Fibroblast of pulmonary artery (primary cell): ENCODE data around the gene LINGO3.

Experiments
- DNase-seq: peaks from one replicate; pipeline ENCODE4 v3.0.0-alpha.2; 2010; ENCODE audit warnings: low read depth
- H3K4me3 ChIP-seq: replicated peaks from 2 replicates; pipeline ENCODE4 v1.5.1; 2011; ENCODE audit warnings: low read depth, mild to moderate bottlenecking, control low read depth, low read length, moderate library complexity
- CTCF ChIP-seq: IDR thresholded peaks from 2 replicates; pipeline ENCODE4 v1.5.1; 2011; ENCODE audit warnings: mild to moderate bottlenecking, control low read depth, low read length, inconsistent platforms; ENCODE audit errors: missing control alignments

LINGO3 gene

DNA sequence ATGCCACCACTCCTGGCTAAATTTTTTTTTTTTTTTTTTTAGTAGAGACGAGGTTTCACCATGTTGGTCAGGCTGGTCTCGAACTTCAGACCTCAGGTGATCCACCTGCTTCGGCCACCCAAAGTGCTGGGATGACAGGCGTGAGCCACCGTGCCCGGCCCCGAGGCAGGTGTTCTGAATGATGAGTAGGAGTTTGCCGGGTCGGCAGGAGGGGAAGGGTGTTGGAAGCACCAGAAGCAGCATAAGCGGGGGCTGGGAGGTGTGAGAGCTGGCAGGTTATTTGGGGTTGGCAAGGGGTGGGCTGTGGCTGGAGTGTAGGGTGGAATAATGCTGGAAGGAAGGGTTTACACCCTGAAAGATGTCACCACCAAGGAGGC is 22.3 kb upstream of the LINGO3 start:
- no peak overlapping the region for H3K4me3 ChIP-seq
- no peak for TF ChIP-seq CTCF
- no peak for DNase-seq

- DNase-seq, result no peak
- TF ChIP-seq CTCF, result no peak
- H3K4me3 ChIP-seq, result peak overlapping the region; percentile 95
Observed at GRCh38 chr19:2329501-2329916, 21.6 kb upstream of the LINGO3 start.

GRCh38 chr19:2329149-2329478 is 21.2 kb upstream of the LINGO3 start:
- H3K4me3 ChIP-seq, result peak overlapping the region; percentile 95
- TF ChIP-seq CTCF, result no peak
- no peak for DNase-seq

DNA sequence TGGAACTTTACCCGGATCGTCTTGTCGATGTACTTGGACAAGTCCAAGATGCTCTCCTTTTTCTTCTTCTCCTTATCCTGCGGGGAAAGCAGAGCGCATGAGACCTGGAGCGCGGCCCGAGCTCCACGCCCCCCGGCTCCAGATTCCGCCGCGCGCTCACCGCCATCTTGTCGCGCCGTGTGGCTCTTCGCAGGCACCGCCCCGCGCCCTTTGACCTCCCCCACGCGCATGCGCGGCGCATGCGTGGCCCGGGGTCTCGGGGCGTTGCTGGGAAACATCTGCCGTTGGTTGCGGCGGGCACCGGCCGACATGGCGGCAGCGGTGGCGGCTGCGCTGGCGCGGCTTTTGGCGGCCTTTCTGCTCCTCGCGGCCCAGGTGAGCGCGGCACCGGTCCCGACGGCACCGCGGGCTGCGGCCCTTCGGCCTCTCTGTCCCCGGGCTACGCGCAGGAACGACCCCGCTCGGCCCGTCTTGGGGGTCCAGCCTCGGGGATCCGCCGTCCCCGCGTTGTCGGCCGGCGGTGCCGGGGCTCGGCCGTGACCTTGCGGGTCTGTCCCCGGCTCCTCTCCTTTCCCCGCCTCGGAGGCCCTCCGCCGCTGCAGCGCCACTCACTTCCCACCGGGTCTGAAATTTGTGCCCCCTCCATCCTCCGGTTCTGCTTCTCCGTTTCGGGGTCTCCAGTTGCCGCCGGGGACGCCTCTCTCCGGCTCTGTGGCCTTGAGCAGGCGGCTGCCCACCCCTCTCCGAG is 20.6 kb upstream of the LINGO3 start, which contains the start of the genes LSM7 and SPPL2B:
Gene LSM7, minus strand, starts transcription at position 186 of the 748 bp plus-strand sequence. Its CDS starts 20 bp downstream, at position 166.
Gene SPPL2B, plus strand, starts transcription at position 284 of the 748 bp plus-strand sequence. Its CDS starts 26 bp downstream, at position 310.
- TF ChIP-seq CTCF, result no peak
- DNase-seq, result peak; percentile 87

DNA sequence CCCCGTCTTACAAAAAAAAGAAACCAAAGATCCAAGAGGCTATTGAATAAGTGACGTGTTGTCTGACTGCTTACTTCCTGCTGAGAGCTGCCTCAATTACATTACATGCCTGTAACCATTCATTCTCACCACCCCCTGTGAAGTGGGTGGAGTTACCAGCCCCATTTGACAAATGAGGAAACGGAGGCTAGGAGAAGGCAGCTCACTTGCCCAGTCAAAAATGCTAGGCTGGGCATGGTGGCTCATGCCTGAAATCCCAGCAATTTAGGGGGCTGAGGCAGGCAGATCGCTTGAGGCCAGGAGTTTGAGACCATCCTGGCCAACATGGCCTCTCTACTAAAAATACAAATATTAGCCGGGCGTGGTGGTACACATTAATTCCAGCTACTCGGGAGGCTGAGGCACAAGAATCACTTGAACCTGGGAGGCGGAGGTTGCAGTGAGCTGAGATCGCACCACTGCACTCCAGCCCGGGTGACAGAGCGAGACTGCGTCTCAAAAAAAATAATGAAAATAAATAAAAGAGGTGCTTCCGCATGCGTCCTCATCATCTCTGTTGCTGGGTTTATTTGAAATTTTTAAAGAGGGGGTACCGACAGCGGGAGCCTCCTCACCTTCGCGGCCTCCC is 19.9 kb upstream of the LINGO3 start:
- H3K4me3 ChIP-seq, result peak overlapping the region; percentile 95
- no peak for TF ChIP-seq CTCF
- DNase-seq, result peak; percentile 79

More for the DNA sequence above, 20.6 kb upstream of the LINGO3 start, which contains the start of the genes LSM7 and SPPL2B:
- H3K4me3 ChIP-seq, result peak within 1 kb of the TSS; percentile 95

- DNase-seq, result no peak
- H3K4me3 ChIP-seq, result no peak overlapping the region
- TF ChIP-seq CTCF, result no peak
Observed at GRCh38 chr19:2326699-2327360, 18.9 kb upstream of the LINGO3 start.
